ENCODE data around the gene RPL19. TPM values are rescaled to one million over a fixed set of nuclear protein-coding genes. Genes with fewer than 3 reads are reported as not detected.
A peak's percentile ranks its signal among the peaks of the same experiment; 100 is the strongest.

The RPL19 gene
- total RNA-seq, 2 donors from 2014 or later, result 1,084 to 1,135 TPM

GRCh38 chr17:39213852-39214251 lies 13.8 kb downstream of the RPL19 start:
- no peak for DNase-seq (ENCODE audit: low spot score)
- intact Hi-C loops (cut with DNase I), result no loop called here

- DNase-seq (ENCODE audit: low spot score), result no peak
- intact Hi-C loops (cut with DNase I), result no loop called here
Measured at GRCh38 chr17:39217734-39218369, 17.8 kb downstream of the RPL19 start.

GRCh38 chr17:39218906-39219305 lies 18.8 kb downstream of the RPL19 start:
- no peak for DNase-seq (ENCODE audit: low spot score)
- intact Hi-C loops (cut with DNase I), result no loop called here

DNA sequence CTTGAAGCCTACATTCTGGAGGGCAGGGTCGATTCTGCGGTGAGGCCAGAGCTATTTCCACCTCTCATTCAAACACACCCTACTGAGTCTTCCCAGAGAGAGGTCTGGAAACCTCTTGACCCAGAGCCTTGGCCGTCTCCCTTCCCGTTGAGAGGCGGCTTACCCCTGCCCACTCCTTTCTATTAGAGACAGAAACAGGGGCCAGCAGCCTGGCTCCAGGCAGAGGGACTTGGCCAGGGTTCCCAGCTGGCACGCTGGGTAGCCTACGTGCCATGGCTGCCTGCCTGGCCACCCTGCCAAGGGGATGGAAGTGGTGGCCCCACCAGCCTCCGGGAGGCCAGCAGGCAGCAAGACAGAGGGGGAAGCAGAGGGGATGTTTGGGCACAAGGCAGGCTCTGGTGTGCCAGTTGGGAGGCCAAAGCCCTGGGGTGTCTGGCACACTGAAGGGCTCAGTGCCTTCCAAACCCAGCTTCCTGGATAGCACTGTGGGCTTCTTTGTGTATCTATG lies 19.6 kb downstream of the RPL19 start:
- intact Hi-C loops (cut with DNase I), result no loop called here
- no peak for DNase-seq (ENCODE audit: low spot score)

- DNase-seq (ENCODE audit: low spot score), result no peak
- intact Hi-C loops (cut with DNase I), result no loop called here
Measured at GRCh38 chr17:39221572-39221971, 21.5 kb downstream of the RPL19 start.

DNA sequence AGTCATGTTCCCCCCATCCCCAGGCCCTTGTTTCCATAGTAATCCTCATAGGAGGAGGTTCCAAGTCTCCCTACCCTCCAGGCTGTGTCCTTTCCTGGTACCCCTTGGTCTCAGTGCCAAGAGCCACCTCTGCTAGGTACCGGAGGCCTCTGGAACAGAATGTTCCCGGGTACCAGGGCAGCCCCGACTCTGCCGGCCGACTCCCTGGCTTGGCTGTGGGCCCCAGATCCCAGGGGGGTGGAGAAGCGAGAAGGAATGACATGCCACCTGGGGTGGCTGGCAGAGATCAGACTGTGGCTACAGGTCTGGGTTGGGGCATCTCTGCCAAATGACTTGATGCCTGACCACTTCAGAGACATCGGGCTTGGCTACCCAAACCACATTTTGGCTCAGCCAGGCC lies 22.1 kb downstream of the RPL19 start:
- DNase-seq (ENCODE audit: low spot score), result no peak
- intact Hi-C loops (cut with DNase I), result no loop called here

- DNase-seq (ENCODE audit: low spot score), result no peak
Measured at GRCh38 chr17:39222866-39223834, 23.1 kb downstream of the RPL19 start.

DNA sequence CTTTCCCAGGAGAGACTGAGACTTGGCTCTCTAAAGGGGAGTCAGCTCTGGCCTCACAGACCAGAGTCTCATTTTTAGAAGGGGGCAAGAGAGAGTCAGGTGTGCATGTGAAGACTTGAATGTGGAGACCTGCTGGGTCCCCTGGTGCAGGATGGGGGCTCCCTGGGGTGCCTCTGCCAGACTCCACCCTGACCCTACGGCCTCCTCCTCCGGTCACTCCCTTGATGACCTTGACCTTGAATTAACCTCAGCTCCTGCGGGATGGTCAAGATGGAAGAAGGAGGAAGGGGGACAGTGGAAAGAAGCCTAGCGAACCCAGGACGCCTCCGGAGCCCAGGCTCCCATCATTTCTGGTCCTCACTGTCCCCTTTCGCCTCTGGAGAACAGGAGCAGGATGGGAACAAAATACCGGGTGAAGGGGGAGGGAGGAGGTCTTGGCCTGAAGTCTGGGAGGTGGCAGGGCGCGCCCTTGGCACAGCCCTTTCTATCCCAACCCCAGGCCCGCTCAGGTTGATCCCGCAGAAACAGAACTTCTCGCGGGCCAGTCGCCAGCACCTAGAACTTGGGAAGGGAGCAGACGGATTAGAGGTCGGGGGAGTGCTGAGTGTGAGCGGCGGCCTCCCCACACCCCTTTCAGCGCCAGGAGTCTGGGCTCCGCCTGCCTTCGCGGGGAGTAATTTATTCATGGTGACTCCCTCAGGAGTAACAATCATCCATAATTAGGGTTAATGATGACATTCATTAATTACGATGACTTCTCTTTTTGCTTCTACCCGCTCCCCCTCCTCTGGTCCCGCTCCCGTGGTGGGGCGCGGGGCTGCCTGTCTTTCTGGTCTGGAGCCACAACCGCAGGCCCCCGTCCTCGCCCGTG lies 24.1 kb downstream of the RPL19 start:
- DNase-seq (ENCODE audit: low spot score), result no peak
- intact Hi-C loops (cut with DNase I), result no loop called here

More at GRCh38 chr17:39222866-39223834, 23.1 kb downstream of the RPL19 start:
- intact Hi-C loops (cut with DNase I), result no loop called here

DNA sequence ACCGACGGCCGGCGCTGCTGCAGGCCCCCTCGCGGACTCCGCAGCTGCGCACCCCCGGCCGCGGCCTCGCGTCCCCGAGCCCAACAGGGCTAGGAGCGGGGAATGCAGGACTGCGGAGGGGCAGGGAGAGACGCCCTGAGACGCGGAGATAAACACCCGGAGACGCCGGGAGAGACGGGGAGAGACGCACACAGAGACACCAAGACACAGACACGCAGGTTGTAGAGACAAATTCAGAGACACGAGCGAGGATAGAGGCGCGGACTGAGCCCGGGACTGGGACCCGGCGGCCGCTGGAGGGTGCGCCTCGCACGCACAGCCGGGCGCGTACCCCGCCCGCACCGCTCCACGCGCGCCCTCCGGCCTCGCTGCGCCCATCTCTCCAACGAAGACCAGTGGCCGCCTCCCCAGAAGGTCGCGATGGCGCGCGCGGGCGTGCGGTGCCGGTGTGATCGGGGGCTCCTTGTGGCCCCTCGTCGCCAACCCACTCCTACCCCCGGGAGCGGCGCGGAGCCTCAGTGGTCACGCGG lies 24.8 kb downstream of the RPL19 start:
- no peak for DNase-seq (ENCODE audit: low spot score)
- intact Hi-C loops (cut with DNase I), result no loop called here

DNA sequence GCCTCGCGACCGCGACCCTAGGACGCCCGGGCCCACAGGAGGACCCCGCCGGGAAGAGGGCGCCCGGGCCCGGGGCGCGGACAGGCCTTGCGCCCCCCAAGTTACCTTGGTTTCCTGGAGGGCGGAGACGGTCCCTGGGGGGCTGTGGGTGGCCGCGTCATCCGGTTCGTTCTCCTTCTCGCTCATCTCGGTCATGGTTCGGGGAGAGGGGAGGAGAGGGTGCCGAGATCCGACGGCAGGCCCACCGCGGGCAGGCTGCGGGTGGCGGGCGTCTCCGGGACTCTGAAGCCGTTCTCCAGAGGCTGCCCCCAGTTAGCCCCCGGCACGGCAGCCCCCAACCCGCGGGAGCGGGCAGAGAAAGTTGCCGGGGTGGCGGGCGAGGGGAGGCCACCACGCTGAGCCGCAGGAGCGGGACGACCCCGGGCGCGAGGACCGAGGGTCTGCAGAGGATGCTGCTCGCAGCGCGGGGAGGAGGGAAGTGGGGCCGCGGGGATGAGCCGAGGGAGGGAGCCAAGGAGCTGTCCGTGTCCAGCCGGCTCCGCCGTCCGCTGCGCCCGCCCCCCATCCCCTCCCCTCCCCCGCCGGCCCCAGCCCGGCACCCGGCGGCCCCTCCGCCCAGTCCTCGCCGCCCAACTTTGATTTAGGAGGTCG lies 25.4 kb downstream of the RPL19 start, which contains the start of gene STAC2:
TSS of gene STAC2 (minus strand) at position 638 of the 651 bp plus-strand sequence. CDS start at position 195, 443 bp downstream.
- intact Hi-C loops (cut with DNase I), result no loop called here
- DNase-seq (ENCODE audit: low spot score), result no peak

DNA sequence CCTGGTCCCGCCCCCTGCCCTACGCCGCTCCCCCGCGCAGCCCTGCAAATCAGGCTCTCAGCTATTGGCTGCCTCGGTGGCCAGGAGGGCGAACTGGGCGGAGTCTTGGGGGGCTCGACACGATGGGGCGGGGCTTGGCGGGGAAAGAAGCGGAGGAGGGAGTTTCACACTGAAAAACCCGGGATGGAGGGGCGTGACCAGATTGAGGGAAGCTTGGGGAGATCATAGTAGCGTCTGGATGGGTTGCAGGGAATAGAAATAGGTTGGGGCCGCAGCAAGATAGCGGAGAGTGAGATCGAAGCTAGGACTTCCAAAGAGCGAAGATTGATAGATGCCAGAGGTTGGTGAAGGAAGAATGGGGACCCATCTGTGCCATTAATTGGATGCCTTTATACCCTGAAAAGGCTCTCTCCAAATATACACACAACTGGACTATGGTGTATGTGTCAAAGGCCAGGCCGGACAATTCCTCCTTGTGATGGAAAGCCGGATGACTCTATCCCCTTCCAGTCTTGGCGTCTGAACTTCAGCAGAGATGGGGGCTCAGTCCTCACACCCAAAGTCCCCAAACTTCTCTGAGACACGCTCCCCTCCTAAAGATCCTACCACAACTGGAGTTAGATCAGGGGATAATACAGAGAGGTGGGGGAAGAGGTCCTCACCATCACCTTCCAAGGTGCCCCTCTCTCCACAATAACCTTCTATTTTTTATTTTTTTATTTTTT lies 26.0 kb downstream of the RPL19 start:
- intact Hi-C loops (cut with DNase I), result no loop called here
- DNase-seq (ENCODE audit: low spot score), result peak; percentile 90

- intact Hi-C loops (cut with DNase I), result no loop called here
- DNase-seq (ENCODE audit: low spot score), result no peak
Measured at GRCh38 chr17:39227364-39227919, 27.4 kb downstream of the RPL19 start.

DNA sequence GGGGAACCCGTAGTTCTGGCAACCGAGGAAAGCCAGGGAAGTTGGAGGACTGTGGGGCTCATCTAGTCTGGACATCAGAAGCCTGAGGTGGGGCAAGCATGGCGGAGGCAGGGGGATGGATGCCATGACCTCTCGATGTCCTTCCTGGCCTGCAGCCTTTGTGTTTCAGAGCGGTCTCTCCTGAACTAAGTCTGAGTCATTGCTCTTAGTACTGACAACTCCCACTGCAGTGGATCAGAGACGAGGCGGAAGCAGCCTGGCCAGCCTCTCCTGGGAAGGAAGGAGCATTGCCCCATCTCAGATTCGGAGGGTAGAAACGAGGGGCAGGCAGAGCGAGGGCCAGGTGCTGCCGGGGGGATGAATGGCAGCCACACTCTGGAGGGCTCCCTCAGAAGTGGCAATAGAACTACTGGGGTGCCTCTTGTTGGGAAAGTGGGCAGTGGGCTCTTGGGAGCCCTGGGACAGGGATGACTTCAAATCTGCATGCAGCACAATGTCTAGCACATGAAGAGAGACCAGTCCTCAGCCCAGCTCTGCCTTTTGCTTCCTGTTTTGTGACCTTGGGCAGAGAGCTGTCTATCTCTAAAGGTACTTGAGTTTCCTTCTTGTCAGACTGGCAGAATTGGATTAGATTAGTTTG lies 29.3 kb downstream of the RPL19 start:
- intact Hi-C loops (cut with DNase I), result no loop called here
- no peak for DNase-seq (ENCODE audit: low spot score)

DNA sequence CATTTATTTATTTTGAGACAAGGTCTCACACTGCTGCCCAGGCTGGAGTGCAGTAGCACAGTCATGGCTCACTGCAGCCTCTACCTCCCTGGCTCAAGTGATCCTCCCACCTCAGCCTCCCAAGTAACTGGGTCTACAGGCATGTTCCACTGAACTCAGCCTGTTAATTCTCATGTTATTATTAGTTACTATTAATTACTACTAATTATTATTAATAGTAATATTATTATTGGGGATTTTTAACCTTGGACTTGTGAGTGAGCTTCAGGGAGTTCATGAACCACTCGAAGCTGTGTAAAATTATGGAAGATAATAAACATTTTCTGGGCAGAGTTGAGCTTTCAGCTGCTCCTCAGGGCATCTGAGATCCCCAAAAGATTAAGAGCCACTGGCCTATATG lies 30.3 kb downstream of the RPL19 start:
- intact Hi-C loops (cut with DNase I), result loop anchor here in 1 of 2 donors (10.0 kb wide), 1 partner anchor 246 kb away; no protein-coding TSS in a partner anchor
- no peak for DNase-seq (ENCODE audit: low spot score)

GRCh38 chr17:39231091-39231561 lies 31.0 kb downstream of the RPL19 start:
- intact Hi-C loops (cut with DNase I), result loop anchor here in 1 of 2 donors (10.0 kb wide), 1 partner anchor 246 kb away; no protein-coding TSS in a partner anchor
- no peak for DNase-seq (ENCODE audit: low spot score)

- no peak for DNase-seq (ENCODE audit: low spot score)
- intact Hi-C loops (cut with DNase I), result loop anchor here in 1 of 2 donors (10.0 kb wide), 1 partner anchor 247 kb away; no protein-coding TSS in a partner anchor
Measured at GRCh38 chr17:39231591-39232551, 31.8 kb downstream of the RPL19 start.
